K562 (cell line): ENCODE results near the gene GPR55. TPM values are rescaled to one million over a fixed set of nuclear protein-coding genes. Genes with fewer than 3 reads are reported as not detected.

Experiments
- ATAC-seq: fragments of 200-7000 bp; cut with Tn5 transposase; 3 replicates; pipeline ENCODE4 v1.9.1; 2020; ENCODE audit warnings: moderate library complexity
- BruUV-seq: library from RNA; stranded (reverse); fragments of 400-500 nt; replicated peaks from 2 replicates; lab custom pipeline; 2021; lab: Mats Ljungman, UMichigan
- CTCF ChIA-PET: fragments of 300-600 bp; formaldehyde crosslinking; extraction: SDS; loops from one replicate; lab custom pipeline; 2021; ENCODE audit warnings: low intra/inter-chr PET ratio; lab: Yijun Ruan, JAX
- POLR2A ChIA-PET: fragments of 300-600, 350-650 bp; sonication (Branson Sonifier 250); formaldehyde crosslinking; extraction: SDS; loops from one replicate; lab custom pipeline; 2021; ENCODE audit warnings: antibody characterized with exemption, inconsistent platforms; lab: Yijun Ruan, JAX
- DNase-seq, 4 experiments: peaks; one replicate each; pipeline versions ENCODE4 v3.0.0 to v3.0.0-alpha.2; 2011 to 2018; ENCODE audit warnings: low spot score in 3 of 4, mixed read lengths in 3 of 4; ENCODE audit errors: extremely low read depth in 1 of 4
- FAIRE-seq: peaks from 2 replicates; lab custom pipeline; 2011; peaks lifted over from hg19 to GRCh38; lab: Jason Lieb, UNC
- H2AFZ ChIP-seq: 2 replicates; pipeline ENCODE4 v1.6.0; 2011; ENCODE audit warnings: low read depth, low read length, control low read depth, inconsistent platforms
- H3K27ac ChIP-seq: fragments of 200-600 bp; 3 replicates; pipeline ENCODE4 v1.8.0; 2011; ENCODE audit warnings: low read depth, mild to moderate bottlenecking, control low read depth, inconsistent platforms, low read length, moderate library complexity, mixed read lengths; ENCODE audit errors: extremely low read depth
- H3K27me3 ChIP-seq, 2 experiments: fragments of 300-600 bp in 1 of 2; 2 replicates in 1 of 2; 3 replicates in 1 of 2; pipeline versions ENCODE4 v1.6.0 to v1.8.0; 2011; ENCODE audit warnings: inconsistent platforms in 2 of 2, low read length in 2 of 2, mild to moderate bottlenecking in 1 of 2, mixed read lengths in 1 of 2, moderate library complexity in 1 of 2; ENCODE audit not compliant: control insufficient read depth in 2 of 2, insufficient read depth in 2 of 2
- H3K36me3 ChIP-seq: fragments of 300-600 bp; 3 replicates; pipeline ENCODE4 v1.8.0; 2011; ENCODE audit warnings: mild to moderate bottlenecking, low read length, inconsistent platforms; ENCODE audit not compliant: control insufficient read depth, insufficient read depth
- H3K4me1 ChIP-seq, 2 experiments: fragments of 200-600 bp in 1 of 2; replicated peaks in 1 of 2; 2 replicates in 1 of 2; 3 replicates in 1 of 2; pipeline versions ENCODE4 v1.5.1 to v1.8.0; 2011; ENCODE audit warnings: inconsistent platforms in 2 of 2, low read length in 2 of 2, mild to moderate bottlenecking in 1 of 2, mixed read lengths in 1 of 2, moderate library complexity in 1 of 2; ENCODE audit not compliant: control insufficient read depth in 2 of 2, insufficient read depth in 2 of 2
- H3K4me2 ChIP-seq: 2 replicates; pipeline ENCODE4 v1.6.1; 2011; ENCODE audit warnings: low read length, control low read depth, inconsistent platforms, mixed read lengths; ENCODE audit not compliant: insufficient read depth
- H3K4me3 ChIP-seq: fragments of 200-600 bp; sonication (generic), shearing (Covaris generic); 2 replicates; pipeline ENCODE4 v1.5.1; 2016; ENCODE audit warnings: control low read depth, inconsistent platforms
- H3K79me2 ChIP-seq: fragments of 200-600 bp; 3 replicates; pipeline ENCODE4 v1.8.0; 2011; ENCODE audit warnings: low read length, inconsistent platforms; ENCODE audit not compliant: control insufficient read depth, insufficient read depth
- H3K9ac ChIP-seq, 2 experiments: 2 replicates each; pipeline versions ENCODE4 v1.6.0 to v1.6.1; 2011; ENCODE audit warnings: low read depth in 2 of 2, low read length in 2 of 2, control low read depth in 1 of 2, inconsistent platforms in 1 of 2, mild to moderate bottlenecking in 1 of 2, mixed read lengths in 1 of 2; ENCODE audit not compliant: insufficient read depth in 1 of 2
- H3K9me1 ChIP-seq: one replicate; pipeline ENCODE4 v1.6.0; 2011; ENCODE audit warnings: inconsistent platforms, mild to moderate bottlenecking, low read length, moderate library complexity; ENCODE audit not compliant: control insufficient read depth, insufficient read depth
- H3K9me3 ChIP-seq: replicated peaks from 2 replicates; pipeline ENCODE4 v1.5.1; 2011; ENCODE audit warnings: low read depth, low read length, inconsistent platforms; ENCODE audit not compliant: control insufficient read depth, insufficient read depth
- H4K20me1 ChIP-seq: replicated peaks from 2 replicates; pipeline ENCODE4 v1.6.1; 2011; ENCODE audit warnings: low read length, inconsistent platforms, mixed read lengths; ENCODE audit not compliant: control insufficient read depth, insufficient read depth
- CREB1 ChIP-seq, 2 experiments: sonication (generic) in 1 of 2; formaldehyde crosslinking in 1 of 2; IDR thresholded peaks; 2 replicates each; pipeline versions ENCODE4 v1.6.1 to v1.8.0; 2012 to 2022; ENCODE audit warnings: inconsistent platforms in 1 of 2, mild to moderate bottlenecking in 1 of 2, missing genetic modification reagents in 1 of 2, moderate library complexity in 1 of 2
- HDAC8 ChIP-seq: fragments of 450-650 bp; IDR thresholded peaks from 2 replicates; pipeline ENCODE4 v1.6.1; 2016; ENCODE audit warnings: mild to moderate bottlenecking, missing genetic modification characterization, moderate library complexity, missing compliant biosample characterization
- NCOA6 ChIP-seq: fragments of 450-650 bp; IDR thresholded peaks from 2 replicates; pipeline ENCODE4 v1.6.1; 2017; ENCODE audit warnings: mild to moderate bottlenecking
- NFIC ChIP-seq: fragments of 450-650 bp; IDR thresholded peaks from 2 replicates; pipeline ENCODE4 v1.6.1; 2017; ENCODE audit warnings: mild to moderate bottlenecking, inconsistent platforms
- PHF20 ChIP-seq: fragments of 450-650 bp; IDR thresholded peaks from 2 replicates; pipeline ENCODE4 v1.6.1; 2018; ENCODE audit not compliant: partially characterized antibody
- SNIP1 ChIP-seq: fragments of 450-650 bp; IDR thresholded peaks from 2 replicates; pipeline ENCODE4 v1.7.1; 2017; ENCODE audit warnings: low read depth, mild to moderate bottlenecking
- TCFL5 ChIP-seq: fragments of 250-450 bp; sonication (Bioruptor Pico); conservative IDR thresholded peaks from 2 replicates; pipeline ENCODE4 v1.6.1; 2021; ENCODE audit warnings: mild to moderate bottlenecking, moderate library complexity, matching md5 sums
- ZNF146 ChIP-seq: IDR thresholded peaks from one replicate; pipeline ENCODE4 v1.6.1; 2018; ENCODE audit warnings: missing compliant biosample characterization; ENCODE audit not compliant: unreplicated experiment
- ZNF41 ChIP-seq: fragments of 250-450 bp; sonication (Bioruptor Pico); conservative IDR thresholded peaks from 2 replicates; pipeline ENCODE4 v1.4.0; 2020; ENCODE audit warnings: mild to moderate bottlenecking
- ZNF77 ChIP-seq: fragments of 250-450 bp; sonication (Bioruptor Pico); IDR thresholded peaks from 2 replicates; pipeline ENCODE4 v1.5.0; 2020
- WGBS: fragments of 100-300 bp; shearing (Covaris generic); methylation state at CpG from one replicate; pipeline ENCODE4 v1.1.6; 2016; ENCODE audit warnings: low coverage, mixed read lengths; ENCODE audit not compliant: insufficient coverage; ENCODE audit errors: missing lambda C conversion rate; 5-methylcytosine and 5-hydroxymethylcytosine counted together
- in situ Hi-C: fragments of 300-500 bp; cut with MboI; formaldehyde crosslinking; loops from 4 replicates; pipeline ENCODE4 v1.15.0; 2018; ENCODE audit warnings: inconsistent platforms, mixed read lengths
- intact Hi-C: fragments of 100-400 bp; cut with micrococcal nuclease; formaldehyde crosslinking; loops from 2 replicates; pipeline ENCODE4 v1.14.2; 2022
- polyA plus RNA-seq, 8 experiments: library from polyadenylated mRNA; depleted of rRNA in 4 of 8; stranded (reverse) in 5 of 8; unstranded in 3 of 8; fragments of >200 nt; fragmentation: Nextera tagmentation in 2 of 8; fragmentation: Illumina TruSeq in 1 of 8; extraction: Ambion mirVana in 2 of 8; extraction: Trizol in 1 of 8; gene quantifications; 2 replicates each; pipeline versions ENCODE4 v1.2.1 to v1.2.3, GENCODE V29; 2011 to 2014; ENCODE audit warnings: inconsistent platforms in 1 of 8, missing spikeins in 1 of 8
- total RNA-seq, 7 experiments: library from RNA; depleted of rRNA in 6 of 7; stranded (reverse); fragments of >200 nt in 6 of 7; fragmentation: Illumina TruSeq in 2 of 7; extraction: Trizol in 2 of 7; gene quantifications; 2 replicates each; pipeline versions ENCODE4 v1.2.1 to v1.2.3, GENCODE V29; 2011 to 2021; ENCODE audit warnings: low replicate concordance in 1 of 7
- TF ChIP-seq, protein P1 (sequence below), 3 experiments: IDR thresholded peaks in 2 of 3; conservative IDR thresholded peaks in 1 of 3; 2 replicates each; pipeline ENCODE4 v1.5.1; 2011 to 2012; ENCODE audit warnings: low read length in 3 of 3, mild to moderate bottlenecking in 3 of 3, control low read depth in 2 of 3, improper control_type of control experiment in 1 of 3, inconsistent platforms in 1 of 3, low read depth in 1 of 3, mixed read lengths in 1 of 3, moderate library complexity in 1 of 3; ENCODE audit not compliant: insufficient read depth in 2 of 3
- TF ChIP-seq, protein P2 (sequence below): sonication (generic); formaldehyde crosslinking; IDR thresholded peaks from 2 replicates; pipeline ENCODE4 v1.5.0; 2020; ENCODE audit warnings: missing genetic modification reagents
- TF ChIP-seq, protein P3 (sequence below): fragments of 250-450 bp; sonication (Bioruptor Pico); IDR thresholded peaks from 2 replicates; pipeline ENCODE4 v1.4.0; 2020; ENCODE audit warnings: mild to moderate bottlenecking, moderate library complexity, borderline replicate concordance

GPR55 gene
- total and polyA plus RNA-seq, 9 of the 15 experiments (the other 6 are each of a cell fraction or from before 2014, with no cell fraction given): 0.11 to 0.49 (median 0.27) TPM

GRCh38 chr2:230877116-230877758 is 47.8 kb downstream of the GPR55 start:
- ATAC-seq: no peak
- Histone ChIP-seq H3K27ac (no peak overlapping the region), H3K27me3 (no peaks in the 10 kb centered on the region), H3K4me3 (no peak overlapping the region), H3K9me1 (no peaks in the 10 kb centered on the region), H4K20me1 (peaks cover under 1% of the 10 kb centered on the region; the same call in 1 of the 2 replicates), H3K9me3 (no peaks in the 10 kb centered on the region), H3K9ac (no peak overlapping the region; a peak in 1 of 4 replicates)
- intact Hi-C loops (no loop called here), in situ Hi-C loops (no loop called here)
- POLR2A ChIA-PET: interaction anchor here (0.8 kb wide), 1 partner anchor 25 kb away, joined by 3 read pairs; no protein-coding TSS in a partner anchor
- no peak for FAIRE-seq
- WGBS: 75% methylated on average over 10 of the region's 27 CpGs
- CTCF ChIA-PET: no interaction called here
- TF ChIP-seq ZNF77 (CRISPR knock-in tag): no peak
- no peak for TF ChIP-seq NCOA6
- TF ChIP-seq CREB1 (IDR thresholded peaks at IDR 0.05): no peak
- TF ChIP-seq CREB1 (CRISPR knock-in tag; IDR thresholded peaks at IDR 0.05): no peak
- no peak for TF ChIP-seq HDAC8 (tag)
- TF ChIP-seq, protein P1, sequence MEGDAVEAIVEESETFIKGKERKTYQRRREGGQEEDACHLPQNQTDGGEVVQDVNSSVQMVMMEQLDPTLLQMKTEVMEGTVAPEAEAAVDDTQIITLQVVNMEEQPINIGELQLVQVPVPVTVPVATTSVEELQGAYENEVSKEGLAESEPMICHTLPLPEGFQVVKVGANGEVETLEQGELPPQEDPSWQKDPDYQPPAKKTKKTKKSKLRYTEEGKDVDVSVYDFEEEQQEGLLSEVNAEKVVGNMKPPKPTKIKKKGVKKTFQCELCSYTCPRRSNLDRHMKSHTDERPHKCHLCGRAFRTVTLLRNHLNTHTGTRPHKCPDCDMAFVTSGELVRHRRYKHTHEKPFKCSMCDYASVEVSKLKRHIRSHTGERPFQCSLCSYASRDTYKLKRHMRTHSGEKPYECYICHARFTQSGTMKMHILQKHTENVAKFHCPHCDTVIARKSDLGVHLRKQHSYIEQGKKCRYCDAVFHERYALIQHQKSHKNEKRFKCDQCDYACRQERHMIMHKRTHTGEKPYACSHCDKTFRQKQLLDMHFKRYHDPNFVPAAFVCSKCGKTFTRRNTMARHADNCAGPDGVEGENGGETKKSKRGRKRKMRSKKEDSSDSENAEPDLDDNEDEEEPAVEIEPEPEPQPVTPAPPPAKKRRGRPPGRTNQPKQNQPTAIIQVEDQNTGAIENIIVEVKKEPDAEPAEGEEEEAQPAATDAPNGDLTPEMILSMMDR (IDR thresholded peaks at IDR 0.05 in 2 of 3, conservative IDR thresholded peaks at IDR 0.05 in 1 of 3; ENCODE audit: insufficient read depth in 2 of 3, low read depth in 1 of 3, low read length in 3 of 3): no peak
- no peak for TF ChIP-seq ZNF41 (CRISPR knock-in tag)
- no peak for TF ChIP-seq PHF20
- TF ChIP-seq TCFL5 (CRISPR knock-in tag): no peak
- no peak for TF ChIP-seq NFIC
- TF ChIP-seq, protein P2, sequence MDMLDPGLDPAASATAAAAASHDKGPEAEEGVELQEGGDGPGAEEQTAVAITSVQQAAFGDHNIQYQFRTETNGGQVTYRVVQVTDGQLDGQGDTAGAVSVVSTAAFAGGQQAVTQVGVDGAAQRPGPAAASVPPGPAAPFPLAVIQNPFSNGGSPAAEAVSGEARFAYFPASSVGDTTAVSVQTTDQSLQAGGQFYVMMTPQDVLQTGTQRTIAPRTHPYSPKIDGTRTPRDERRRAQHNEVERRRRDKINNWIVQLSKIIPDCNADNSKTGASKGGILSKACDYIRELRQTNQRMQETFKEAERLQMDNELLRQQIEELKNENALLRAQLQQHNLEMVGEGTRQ: no peak
- TF ChIP-seq ZNF146 (CRISPR knock-in tag): no peak
- TF ChIP-seq, protein P3, sequence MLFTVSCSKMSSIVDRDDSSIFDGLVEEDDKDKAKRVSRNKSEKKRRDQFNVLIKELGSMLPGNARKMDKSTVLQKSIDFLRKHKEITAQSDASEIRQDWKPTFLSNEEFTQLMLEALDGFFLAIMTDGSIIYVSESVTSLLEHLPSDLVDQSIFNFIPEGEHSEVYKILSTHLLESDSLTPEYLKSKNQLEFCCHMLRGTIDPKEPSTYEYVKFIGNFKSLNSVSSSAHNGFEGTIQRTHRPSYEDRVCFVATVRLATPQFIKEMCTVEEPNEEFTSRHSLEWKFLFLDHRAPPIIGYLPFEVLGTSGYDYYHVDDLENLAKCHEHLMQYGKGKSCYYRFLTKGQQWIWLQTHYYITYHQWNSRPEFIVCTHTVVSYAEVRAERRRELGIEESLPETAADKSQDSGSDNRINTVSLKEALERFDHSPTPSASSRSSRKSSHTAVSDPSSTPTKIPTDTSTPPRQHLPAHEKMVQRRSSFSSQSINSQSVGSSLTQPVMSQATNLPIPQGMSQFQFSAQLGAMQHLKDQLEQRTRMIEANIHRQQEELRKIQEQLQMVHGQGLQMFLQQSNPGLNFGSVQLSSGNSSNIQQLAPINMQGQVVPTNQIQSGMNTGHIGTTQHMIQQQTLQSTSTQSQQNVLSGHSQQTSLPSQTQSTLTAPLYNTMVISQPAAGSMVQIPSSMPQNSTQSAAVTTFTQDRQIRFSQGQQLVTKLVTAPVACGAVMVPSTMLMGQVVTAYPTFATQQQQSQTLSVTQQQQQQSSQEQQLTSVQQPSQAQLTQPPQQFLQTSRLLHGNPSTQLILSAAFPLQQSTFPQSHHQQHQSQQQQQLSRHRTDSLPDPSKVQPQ (CRISPR knock-in tag): no peak
- no peak for TF ChIP-seq SNIP1
- TF ChIP-seq, all 486 proteins: peak for 0
- no peak for DNase-seq
- Histone ChIP-seq H3K79me2 (no peaks in the 10 kb centered on the region), H3K4me2 (no peak overlapping the region), H2AFZ (no peak overlapping the region), H3K36me3 (no peaks in the 10 kb centered on the region), H3K4me1 (peaks cover 0 to 10% of the 10 kb centered on the region in 2 experiments; a peak in 3 of 5 replicates)
- no TSS peak for BruUV-seq
